ENCODE measurements around the gene SPATA2. TPM values are rescaled to one million over a fixed set of nuclear protein-coding genes. Genes with fewer than 3 reads are reported as not detected.
A peak's percentile ranks its signal among the peaks of the same experiment; 100 is the strongest.

Gene SPATA2
- total and polyA plus RNA-seq, 2 of the 13 experiments (the other 11 are each of a cell fraction or from before 2014, with no cell fraction given), result 3.2 to 8.7 TPM

DNA sequence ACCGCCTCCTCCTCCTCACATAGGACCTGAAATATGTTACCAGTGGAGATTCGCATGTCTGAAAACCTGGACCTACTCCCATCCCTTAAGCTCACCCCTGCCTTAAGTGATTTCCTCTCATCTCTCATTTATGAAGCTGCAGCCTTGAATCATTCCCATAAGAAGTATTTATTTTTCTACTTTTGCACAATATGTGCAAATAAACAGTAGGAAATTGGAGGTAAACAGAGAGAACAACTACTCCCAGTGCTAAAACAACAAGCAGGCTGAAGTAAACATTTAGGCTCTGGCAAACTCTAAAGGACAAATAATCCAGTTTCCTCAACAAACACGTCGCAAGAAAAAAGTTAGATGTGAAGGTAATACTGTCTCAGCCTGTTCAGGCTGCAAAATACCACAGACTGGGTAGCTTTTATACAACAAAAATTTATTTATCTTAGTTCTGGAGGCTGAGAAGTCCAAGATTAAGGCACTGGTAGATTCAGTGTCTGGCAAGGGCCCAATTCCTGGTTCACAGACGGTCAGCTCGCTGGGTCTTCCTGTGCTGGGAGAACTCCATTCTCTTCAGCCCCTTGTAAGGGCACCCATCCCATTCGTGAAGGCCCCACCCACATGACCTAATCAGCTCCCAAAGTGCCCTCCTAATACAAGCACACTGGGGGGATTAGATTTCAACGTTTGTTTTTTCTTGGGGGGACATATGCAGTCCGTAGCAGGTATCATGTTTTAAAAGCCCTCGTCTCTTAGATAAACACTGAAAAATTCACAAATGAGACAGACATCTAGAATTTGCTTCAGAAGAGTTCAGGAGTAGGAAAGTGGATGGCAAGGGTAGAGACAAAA, 15.6 kb downstream of the SPATA2 start (continued):
- TF ChIP-seq, protein P1, sequence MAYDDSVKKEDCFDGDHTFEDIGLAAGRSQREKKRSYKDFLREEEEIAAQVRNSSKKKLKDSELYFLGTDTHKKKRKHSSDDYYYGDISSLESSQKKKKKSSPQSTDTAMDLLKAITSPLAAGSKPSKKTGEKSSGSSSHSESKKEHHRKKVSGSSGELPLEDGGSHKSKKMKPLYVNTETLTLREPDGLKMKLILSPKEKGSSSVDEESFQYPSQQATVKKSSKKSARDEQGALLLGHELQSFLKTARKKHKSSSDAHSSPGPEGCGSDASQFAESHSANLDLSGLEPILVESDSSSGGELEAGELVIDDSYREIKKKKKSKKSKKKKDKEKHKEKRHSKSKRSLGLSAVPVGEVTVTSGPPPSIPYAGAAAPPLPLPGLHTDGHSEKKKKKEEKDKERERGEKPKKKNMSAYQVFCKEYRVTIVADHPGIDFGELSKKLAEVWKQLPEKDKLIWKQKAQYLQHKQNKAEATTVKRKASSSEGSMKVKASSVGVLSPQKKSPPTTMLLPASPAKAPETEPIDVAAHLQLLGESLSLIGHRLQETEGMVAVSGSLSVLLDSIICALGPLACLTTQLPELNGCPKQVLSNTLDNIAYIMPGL (CRISPR knock-in tag; IDR thresholded peaks at IDR 0.05; ENCODE audit: borderline replicate concordance in 1 of 2, low read depth in 1 of 2), result no peak
- no peak for TF ChIP-seq CCDC6 (CRISPR knock-in tag; IDR thresholded peaks at IDR 0.05)
- TF ChIP-seq, protein P2, sequence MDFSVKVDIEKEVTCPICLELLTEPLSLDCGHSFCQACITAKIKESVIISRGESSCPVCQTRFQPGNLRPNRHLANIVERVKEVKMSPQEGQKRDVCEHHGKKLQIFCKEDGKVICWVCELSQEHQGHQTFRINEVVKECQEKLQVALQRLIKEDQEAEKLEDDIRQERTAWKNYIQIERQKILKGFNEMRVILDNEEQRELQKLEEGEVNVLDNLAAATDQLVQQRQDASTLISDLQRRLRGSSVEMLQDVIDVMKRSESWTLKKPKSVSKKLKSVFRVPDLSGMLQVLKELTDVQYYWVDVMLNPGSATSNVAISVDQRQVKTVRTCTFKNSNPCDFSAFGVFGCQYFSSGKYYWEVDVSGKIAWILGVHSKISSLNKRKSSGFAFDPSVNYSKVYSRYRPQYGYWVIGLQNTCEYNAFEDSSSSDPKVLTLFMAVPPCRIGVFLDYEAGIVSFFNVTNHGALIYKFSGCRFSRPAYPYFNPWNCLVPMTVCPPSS (IDR thresholded peaks at IDR 0.05), result no peak
- TF ChIP-seq ZMAT3 (CRISPR knock-in tag; conservative IDR thresholded peaks at IDR 0.05), result no peak
- TF ChIP-seq ZNF224 (CRISPR knock-in tag; IDR thresholded peaks at IDR 0.05), result no peak
- TF ChIP-seq SAFB2 (CRISPR knock-in tag; IDR thresholded peaks at IDR 0.05; ENCODE audit: borderline replicate concordance, low read depth), result no peak
- no peak for TF ChIP-seq NR2F2 (IDR thresholded peaks at IDR 0.05; ENCODE audit: borderline replicate concordance, low read depth)
- no peak for TF ChIP-seq TEAD2 (CRISPR knock-in tag; IDR thresholded peaks at IDR 0.05)
- no peak for TF ChIP-seq ZNF619 (CRISPR knock-in tag; IDR thresholded peaks at IDR 0.05)
- TF ChIP-seq, protein P3, sequence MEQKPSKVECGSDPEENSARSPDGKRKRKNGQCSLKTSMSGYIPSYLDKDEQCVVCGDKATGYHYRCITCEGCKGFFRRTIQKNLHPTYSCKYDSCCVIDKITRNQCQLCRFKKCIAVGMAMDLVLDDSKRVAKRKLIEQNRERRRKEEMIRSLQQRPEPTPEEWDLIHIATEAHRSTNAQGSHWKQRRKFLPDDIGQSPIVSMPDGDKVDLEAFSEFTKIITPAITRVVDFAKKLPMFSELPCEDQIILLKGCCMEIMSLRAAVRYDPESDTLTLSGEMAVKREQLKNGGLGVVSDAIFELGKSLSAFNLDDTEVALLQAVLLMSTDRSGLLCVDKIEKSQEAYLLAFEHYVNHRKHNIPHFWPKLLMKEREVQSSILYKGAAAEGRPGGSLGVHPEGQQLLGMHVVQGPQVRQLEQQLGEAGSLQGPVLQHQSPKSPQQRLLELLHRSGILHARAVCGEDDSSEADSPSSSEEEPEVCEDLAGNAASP (CRISPR knock-in tag; IDR thresholded peaks at IDR 0.05; ENCODE audit: borderline replicate concordance), result 0 out of 2 replicates have a peak, but pooled peaks have one; percentile 16
- TF ChIP-seq TOE1 (CRISPR knock-in tag; IDR thresholded peaks at IDR 0.05), result no peak
- TF ChIP-seq ATF7 (IDR thresholded peaks at IDR 0.05), result no peak
- no peak for TF ChIP-seq ATF7 (CRISPR knock-in tag; IDR thresholded peaks at IDR 0.05)
- no peak for TF ChIP-seq SUZ12 (IDR thresholded peaks at IDR 0.05; ENCODE audit: low read depth, low read length)
- no peak for TF ChIP-seq ZNF83 (CRISPR knock-in tag; IDR thresholded peaks at IDR 0.05; ENCODE audit: borderline replicate concordance)
- no peak for TF ChIP-seq ZNF737 (CRISPR knock-in tag; IDR thresholded peaks at IDR 0.05; ENCODE audit: borderline replicate concordance)
- no peak for TF ChIP-seq TBX3 (IDR thresholded peaks at IDR 0.05; ENCODE audit: borderline replicate concordance)
- TF ChIP-seq ZSCAN30 (CRISPR knock-in tag; IDR thresholded peaks at IDR 0.05), result no peak
- TF ChIP-seq, protein P4, sequence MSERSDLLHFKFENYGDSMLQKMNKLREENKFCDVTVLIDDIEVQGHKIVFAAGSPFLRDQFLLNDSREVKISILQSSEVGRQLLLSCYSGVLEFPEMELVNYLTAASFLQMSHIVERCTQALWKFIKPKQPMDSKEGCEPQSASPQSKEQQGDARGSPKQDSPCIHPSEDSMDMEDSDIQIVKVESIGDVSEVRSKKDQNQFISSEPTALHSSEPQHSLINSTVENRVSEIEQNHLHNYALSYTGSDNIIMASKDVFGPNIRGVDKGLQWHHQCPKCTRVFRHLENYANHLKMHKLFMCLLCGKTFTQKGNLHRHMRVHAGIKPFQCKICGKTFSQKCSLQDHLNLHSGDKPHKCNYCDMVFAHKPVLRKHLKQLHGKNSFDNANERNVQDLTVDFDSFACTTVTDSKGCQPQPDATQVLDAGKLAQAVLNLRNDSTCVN (CRISPR knock-in tag; IDR thresholded peaks at IDR 0.05; ENCODE audit: borderline replicate concordance), result no peak
- no peak for TF ChIP-seq ZC3H4 (CRISPR knock-in tag; IDR thresholded peaks at IDR 0.05; ENCODE audit: borderline replicate concordance)
- peak; percentile 13; the same call in 1 of the 2 replicates for TF ChIP-seq HMG20A (CRISPR knock-in tag; IDR thresholded peaks at IDR 0.05; ENCODE audit: borderline replicate concordance)

Measured in HepG2 (cell line).